ENCODE measurements around the gene NCOA4. TPM values are rescaled to one million over a fixed set of nuclear protein-coding genes. Genes with fewer than 3 reads are reported as not detected.

Gene NCOA4
- total and polyA plus RNA-seq, 2 of the 8 experiments (the other 6 are each of a cell fraction or from before 2014, with no cell fraction given) = 28.9 to 65.2 TPM

DNA sequence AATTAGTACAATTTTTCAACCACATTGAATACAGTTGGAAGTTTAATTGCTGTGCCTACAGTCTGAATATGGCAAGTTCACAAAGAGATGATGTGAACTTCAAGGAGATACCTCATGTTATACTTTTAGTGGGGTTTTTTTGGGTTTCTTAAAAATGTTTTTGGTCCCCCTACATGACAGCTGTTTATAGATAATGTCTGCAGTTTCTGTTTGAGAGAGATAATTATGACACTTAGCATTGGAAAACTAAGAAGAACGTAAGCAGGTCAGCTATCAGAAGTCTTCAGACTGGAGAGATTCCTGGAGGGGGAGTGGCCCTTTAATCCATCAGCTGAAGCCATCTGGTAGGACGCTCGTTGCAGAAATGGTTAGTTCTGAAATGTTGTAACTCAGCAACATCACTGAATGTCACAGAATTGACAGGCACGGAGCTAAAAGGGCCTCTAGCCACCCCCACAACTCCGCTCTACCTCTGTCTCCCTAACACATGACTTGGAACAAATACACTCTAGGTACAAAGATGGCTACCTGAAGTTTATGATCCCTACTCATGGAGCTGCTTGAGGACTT, 29.2 kb downstream of the NCOA4 start (continued):
- TF ChIP-seq, protein P1, sequence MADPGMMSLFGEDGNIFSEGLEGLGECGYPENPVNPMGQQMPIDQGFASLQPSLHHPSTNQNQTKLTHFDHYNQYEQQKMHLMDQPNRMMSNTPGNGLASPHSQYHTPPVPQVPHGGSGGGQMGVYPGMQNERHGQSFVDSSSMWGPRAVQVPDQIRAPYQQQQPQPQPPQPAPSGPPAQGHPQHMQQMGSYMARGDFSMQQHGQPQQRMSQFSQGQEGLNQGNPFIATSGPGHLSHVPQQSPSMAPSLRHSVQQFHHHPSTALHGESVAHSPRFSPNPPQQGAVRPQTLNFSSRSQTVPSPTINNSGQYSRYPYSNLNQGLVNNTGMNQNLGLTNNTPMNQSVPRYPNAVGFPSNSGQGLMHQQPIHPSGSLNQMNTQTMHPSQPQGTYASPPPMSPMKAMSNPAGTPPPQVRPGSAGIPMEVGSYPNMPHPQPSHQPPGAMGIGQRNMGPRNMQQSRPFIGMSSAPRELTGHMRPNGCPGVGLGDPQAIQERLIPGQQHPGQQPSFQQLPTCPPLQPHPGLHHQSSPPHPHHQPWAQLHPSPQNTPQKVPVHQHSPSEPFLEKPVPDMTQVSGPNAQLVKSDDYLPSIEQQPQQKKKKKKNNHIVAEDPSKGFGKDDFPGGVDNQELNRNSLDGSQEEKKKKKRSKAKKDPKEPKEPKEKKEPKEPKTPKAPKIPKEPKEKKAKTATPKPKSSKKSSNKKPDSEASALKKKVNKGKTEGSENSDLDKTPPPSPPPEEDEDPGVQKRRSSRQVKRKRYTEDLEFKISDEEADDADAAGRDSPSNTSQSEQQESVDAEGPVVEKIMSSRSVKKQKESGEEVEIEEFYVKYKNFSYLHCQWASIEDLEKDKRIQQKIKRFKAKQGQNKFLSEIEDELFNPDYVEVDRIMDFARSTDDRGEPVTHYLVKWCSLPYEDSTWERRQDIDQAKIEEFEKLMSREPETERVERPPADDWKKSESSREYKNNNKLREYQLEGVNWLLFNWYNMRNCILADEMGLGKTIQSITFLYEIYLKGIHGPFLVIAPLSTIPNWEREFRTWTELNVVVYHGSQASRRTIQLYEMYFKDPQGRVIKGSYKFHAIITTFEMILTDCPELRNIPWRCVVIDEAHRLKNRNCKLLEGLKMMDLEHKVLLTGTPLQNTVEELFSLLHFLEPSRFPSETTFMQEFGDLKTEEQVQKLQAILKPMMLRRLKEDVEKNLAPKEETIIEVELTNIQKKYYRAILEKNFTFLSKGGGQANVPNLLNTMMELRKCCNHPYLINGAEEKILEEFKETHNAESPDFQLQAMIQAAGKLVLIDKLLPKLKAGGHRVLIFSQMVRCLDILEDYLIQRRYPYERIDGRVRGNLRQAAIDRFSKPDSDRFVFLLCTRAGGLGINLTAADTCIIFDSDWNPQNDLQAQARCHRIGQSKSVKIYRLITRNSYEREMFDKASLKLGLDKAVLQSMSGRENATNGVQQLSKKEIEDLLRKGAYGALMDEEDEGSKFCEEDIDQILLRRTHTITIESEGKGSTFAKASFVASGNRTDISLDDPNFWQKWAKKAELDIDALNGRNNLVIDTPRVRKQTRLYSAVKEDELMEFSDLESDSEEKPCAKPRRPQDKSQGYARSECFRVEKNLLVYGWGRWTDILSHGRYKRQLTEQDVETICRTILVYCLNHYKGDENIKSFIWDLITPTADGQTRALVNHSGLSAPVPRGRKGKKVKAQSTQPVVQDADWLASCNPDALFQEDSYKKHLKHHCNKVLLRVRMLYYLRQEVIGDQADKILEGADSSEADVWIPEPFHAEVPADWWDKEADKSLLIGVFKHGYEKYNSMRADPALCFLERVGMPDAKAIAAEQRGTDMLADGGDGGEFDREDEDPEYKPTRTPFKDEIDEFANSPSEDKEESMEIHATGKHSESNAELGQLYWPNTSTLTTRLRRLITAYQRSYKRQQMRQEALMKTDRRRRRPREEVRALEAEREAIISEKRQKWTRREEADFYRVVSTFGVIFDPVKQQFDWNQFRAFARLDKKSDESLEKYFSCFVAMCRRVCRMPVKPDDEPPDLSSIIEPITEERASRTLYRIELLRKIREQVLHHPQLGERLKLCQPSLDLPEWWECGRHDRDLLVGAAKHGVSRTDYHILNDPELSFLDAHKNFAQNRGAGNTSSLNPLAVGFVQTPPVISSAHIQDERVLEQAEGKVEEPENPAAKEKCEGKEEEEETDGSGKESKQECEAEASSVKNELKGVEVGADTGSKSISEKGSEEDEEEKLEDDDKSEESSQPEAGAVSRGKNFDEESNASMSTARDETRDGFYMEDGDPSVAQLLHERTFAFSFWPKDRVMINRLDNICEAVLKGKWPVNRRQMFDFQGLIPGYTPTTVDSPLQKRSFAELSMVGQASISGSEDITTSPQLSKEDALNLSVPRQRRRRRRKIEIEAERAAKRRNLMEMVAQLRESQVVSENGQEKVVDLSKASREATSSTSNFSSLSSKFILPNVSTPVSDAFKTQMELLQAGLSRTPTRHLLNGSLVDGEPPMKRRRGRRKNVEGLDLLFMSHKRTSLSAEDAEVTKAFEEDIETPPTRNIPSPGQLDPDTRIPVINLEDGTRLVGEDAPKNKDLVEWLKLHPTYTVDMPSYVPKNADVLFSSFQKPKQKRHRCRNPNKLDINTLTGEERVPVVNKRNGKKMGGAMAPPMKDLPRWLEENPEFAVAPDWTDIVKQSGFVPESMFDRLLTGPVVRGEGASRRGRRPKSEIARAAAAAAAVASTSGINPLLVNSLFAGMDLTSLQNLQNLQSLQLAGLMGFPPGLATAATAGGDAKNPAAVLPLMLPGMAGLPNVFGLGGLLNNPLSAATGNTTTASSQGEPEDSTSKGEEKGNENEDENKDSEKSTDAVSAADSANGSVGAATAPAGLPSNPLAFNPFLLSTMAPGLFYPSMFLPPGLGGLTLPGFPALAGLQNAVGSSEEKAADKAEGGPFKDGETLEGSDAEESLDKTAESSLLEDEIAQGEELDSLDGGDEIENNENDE (IDR thresholded peaks at IDR 0.05; ENCODE audit: insufficient replicate concordance, low read length) = no peak
- TF ChIP-seq SRF (IDR thresholded peaks at IDR 0.05; ENCODE audit: low read depth, low read length) (no peak), RBBP5 (IDR thresholded peaks at IDR 0.05; ENCODE audit: borderline replicate concordance, low read depth, low read length) (no peak), EP300 (IDR thresholded peaks at IDR 0.05; ENCODE audit: borderline replicate concordance in 1 of 2, low read depth in 2 of 2, low read length in 2 of 2) (no peak), TAF1 (IDR thresholded peaks at IDR 0.05; ENCODE audit: low read depth, low read length) (no peak), CEBPB (IDR thresholded peaks at IDR 0.05; ENCODE audit: low read depth, low read length) (no peak)
- TF ChIP-seq, protein P2, sequence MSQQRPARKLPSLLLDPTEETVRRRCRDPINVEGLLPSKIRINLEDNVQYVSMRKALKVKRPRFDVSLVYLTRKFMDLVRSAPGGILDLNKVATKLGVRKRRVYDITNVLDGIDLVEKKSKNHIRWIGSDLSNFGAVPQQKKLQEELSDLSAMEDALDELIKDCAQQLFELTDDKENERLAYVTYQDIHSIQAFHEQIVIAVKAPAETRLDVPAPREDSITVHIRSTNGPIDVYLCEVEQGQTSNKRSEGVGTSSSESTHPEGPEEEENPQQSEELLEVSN (IDR thresholded peaks at IDR 0.05) = no peak
- TF ChIP-seq, protein P3, sequence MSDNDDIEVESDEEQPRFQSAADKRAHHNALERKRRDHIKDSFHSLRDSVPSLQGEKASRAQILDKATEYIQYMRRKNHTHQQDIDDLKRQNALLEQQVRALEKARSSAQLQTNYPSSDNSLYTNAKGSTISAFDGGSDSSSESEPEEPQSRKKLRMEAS (IDR thresholded peaks at IDR 0.05) = no peak
- TF ChIP-seq, protein P4, sequence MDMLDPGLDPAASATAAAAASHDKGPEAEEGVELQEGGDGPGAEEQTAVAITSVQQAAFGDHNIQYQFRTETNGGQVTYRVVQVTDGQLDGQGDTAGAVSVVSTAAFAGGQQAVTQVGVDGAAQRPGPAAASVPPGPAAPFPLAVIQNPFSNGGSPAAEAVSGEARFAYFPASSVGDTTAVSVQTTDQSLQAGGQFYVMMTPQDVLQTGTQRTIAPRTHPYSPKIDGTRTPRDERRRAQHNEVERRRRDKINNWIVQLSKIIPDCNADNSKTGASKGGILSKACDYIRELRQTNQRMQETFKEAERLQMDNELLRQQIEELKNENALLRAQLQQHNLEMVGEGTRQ (IDR thresholded peaks at IDR 0.05; ENCODE audit: low read length) = no peak
